Erythroblast (primary cell): ENCODE results near the gene COBL.
"Not testable (repeated sequence)": the region's sequence is repeated elsewhere in the genome, so short reads cannot be mapped to it uniquely, and the experiment has no call there.

Experiments used
- GATA1 ChIP-seq: IDR thresholded peaks from 2 replicates; pipeline ENCODE4 v1.6.1; 2011; ENCODE audit warnings: low read depth, mild to moderate bottlenecking, control low read depth, low read length, moderate library complexity
- POLR2A ChIP-seq: IDR thresholded peaks from 2 replicates; pipeline ENCODE4 v1.6.1; 2011; ENCODE audit warnings: mild to moderate bottlenecking, low read length

DNA sequence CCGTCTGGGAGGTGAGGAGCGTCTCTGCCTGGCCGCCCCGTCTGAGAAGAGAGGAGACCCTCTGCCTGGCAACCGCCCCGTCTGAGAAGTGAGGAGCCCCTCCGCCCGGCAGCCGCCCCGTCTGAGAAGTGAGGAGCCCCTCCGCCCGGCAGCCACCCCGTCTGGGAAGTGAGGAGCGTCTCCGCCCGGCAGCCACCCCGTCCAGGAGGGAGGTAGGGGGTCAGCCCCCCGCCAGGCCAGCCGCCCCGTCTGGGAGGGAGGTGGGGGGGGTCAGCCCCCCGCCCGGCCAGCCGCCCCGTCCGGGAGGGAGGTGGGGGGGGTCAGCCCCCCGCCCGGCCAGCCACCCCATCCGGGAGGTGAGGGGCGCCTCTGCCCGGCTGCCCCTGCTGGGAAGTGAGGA is 108.5 kb downstream of the COBL start:
- not testable (repeated sequence) for TF ChIP-seq POLR2A, GATA1
